ENCODE data around the gene PTPRZ1.
A peak's percentile ranks its signal among the peaks of the same experiment; 100 is the strongest.

The PTPRZ1 gene

DNA sequence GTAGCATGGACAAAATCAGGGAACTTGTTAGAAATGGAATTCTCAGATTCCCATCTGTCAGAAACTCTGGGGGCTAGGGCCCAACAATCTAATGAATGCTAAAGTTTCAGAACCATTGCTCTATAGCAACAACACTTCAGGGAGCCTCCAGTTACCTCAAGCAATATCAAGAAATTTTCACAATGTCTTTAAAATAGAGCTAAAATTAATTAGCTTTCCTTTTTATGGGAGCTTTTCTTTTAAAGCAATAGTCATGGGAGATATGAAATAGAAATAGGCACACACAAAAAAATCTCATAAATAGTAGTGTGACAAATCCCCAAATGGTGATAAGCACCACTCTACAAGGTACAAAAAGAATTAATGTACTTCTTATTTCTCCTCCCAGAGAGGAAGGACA is 190.2 kb downstream of the PTPRZ1 start:
- no peak for DNase-seq

DNA sequence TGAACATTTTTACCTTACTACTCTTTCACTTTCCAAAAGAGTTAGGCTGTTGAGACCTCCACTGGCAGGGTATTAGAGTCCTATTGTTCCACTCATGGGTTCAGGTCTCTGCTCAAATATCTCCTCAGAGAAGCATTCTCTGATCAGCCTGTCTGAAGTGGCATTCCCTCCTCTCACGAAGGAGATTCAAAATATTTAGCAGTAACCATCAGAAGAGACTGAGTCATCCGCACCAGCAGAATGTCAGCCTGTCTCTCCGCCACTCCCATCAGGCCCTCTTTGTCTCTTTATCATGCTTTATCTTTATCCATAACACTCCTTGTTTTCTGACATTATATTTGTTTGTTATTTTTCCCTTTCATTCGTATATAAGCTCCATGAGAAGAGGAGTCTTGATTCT is 192.0 kb downstream of the PTPRZ1 start:
- DNase-seq: no peak

DNA sequence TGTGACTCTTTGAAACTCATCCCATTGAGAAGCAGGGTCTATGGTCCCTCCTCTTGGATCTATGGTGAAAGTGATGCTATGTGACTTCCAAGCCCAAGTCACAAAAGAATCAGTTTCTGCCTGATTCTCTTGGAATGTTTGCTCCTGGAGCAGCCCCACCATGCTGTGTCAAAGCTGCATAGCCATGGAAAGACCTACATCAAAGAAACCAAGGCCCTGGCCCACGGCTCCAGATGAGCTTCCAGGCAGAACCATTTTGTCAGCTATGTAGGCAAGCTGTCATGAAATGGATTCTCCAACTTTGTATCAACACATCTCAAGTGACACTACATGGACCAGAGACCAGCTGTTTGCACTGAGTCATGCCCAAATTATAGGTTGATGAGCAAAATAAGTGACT is 194.1 kb downstream of the PTPRZ1 start:
- no peak for DNase-seq

DNA sequence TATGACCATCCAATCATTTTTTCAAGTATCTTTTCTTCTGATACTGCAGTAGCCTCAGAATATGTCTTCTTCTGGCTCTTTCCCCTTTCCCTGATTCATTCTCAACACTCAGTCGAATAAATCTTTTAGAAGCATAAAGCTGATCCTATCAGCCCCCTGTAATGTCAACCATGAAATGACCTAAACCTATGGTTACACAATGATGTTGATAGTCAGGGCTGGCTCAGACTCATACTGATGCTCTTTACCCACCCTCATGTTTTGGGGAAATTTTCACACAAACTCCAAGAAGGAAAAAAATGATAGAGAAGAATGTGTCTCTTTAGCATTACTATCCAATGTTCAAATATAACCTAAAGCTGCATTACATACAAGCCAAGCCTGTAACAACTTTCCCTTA is 195.1 kb downstream of the PTPRZ1 start:
- DNase-seq: no peak

DNA sequence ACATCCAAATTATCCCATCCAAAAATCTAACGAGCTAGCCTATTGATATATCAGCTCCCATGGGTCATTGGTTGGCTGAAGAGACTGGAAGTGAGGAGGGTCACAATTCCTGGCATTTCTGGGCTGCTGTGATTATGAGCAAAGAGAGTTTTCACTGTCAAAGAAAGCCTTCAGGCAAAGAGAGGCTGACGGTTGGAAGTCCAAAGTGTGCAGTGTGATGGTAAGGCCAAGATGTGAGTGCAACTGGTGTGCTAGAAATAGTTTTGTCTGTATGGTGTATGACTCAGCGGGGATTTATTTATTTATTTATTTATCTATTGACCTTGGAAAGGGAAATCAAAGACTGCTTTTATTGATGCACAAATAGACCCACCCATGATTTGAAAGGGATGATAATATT is 196.0 kb downstream of the PTPRZ1 start:
- DNase-seq: no peak

DNA sequence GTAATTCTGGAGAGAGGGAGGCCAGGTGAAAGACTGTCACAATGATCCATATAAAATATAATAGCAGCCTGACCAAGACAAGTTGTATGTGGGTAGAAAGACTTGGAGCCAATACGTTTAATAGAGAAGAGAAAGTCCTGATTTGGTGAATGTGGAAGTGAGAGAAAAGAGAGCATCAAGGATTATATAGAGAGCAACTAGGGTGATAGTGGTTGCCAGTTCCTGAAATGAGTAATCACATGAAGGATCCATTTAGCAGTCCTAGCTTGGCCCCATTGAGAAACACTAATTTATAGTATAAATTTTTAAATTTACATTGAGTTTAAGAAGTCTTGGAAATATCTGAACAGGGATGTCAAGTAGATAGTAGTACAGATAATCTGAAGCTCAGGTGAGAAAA is 197.1 kb downstream of the PTPRZ1 start:
- peak; percentile 0 for DNase-seq

GRCh38 chr7:122070834-122071233 is 197.9 kb downstream of the PTPRZ1 start:
- no peak for DNase-seq

GRCh38 chr7:122072272-122072671 is 199.3 kb downstream of the PTPRZ1 start:
- DNase-seq: no peak

DNA sequence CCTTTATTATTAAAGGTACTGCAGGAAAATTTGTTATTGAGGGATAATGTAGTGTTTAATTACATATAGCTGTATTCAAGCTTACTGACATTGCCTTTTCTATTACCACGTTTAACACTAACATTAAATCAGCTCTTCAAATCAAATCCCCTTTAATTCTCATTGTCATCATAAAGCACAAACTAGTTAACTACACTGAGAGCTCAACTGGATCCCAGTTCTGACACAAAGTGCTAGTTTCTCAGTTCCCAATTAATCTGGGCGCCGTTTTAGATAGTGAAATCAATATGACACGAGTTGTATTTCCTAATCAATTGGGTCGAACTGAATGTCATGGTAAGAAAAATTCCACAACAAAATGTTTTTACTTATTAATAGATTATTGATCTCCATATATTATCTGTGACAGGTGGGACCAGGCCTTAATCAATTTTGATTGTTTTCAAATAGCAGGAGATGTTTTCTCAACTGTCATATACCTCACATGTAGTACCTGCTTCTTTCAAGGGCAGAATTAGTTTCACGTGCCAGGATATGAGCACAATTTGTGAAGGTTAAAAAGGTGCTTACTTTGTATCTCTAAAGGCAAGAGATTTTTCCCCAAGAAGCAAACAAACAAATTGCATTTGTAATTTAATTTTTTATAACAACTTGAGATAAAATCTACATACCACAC is 200.1 kb downstream of the PTPRZ1 start:
- DNase-seq: no peak

DNA sequence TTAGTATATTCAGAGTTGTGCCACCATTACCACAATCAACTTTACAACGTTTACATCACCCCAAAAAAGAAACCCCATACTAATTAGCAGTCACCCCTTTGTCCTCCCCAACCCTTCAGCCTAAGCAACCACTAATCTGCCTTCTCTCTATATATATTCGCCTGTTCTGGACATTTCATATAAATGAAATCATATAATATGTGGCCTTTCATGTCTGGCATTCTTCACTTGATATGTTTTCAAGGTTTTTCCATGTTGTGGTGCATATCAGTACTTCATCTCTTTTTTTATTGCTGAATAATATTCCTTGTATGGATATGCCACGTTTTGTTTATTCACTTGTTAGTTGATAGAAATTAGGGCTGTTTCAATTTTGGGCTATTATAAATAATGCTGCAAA is 200.7 kb downstream of the PTPRZ1 start:
- DNase-seq: no peak

- no peak for DNase-seq
Observed at GRCh38 chr7:122082160-122082559, 209.2 kb downstream of the PTPRZ1 start.

- no peak for DNase-seq
Observed at GRCh38 chr7:122082670-122083069, 209.7 kb downstream of the PTPRZ1 start.

DNA sequence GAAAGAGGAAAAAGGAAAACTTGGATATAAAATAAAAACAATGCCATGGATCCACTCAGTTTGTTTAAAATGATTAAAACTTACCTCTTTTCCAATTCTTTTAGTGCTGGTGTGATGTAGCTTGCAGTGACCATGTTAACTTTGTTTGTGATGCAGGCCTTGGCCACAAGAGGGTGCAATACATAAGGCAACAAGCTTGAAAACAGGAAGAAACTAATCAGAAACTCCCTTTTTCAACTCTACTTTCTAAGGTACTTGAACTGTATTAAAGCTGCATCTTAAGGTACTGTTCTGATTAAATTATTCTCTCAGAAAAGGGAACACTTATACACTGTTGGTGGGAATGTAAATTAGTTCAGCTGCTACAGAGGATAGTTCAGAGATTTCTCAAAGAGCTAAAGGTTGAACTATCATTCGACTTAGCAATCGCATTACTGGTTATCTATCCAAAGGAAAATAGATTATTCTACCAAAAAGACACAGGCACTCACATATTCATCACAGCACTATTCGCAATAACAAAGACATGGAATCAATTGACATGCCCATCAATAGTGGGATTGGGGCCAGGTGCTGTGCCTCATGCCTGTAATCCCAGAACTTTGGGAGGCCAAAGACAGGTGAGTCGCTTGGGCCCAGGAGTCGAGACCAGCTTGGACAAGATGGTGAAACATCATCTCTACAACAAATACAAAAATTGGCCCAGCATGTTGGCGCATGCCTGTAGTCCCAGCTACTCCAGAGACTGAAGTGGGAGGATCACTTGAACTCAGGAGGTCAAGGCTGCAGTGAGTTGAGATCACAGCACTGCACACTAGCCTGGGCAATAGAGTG is 220.2 kb downstream of the PTPRZ1 start:
- DNase-seq: peak; percentile 68

- DNase-seq: no peak
Observed at GRCh38 chr7:122094549-122094948, 221.6 kb downstream of the PTPRZ1 start.

DNA sequence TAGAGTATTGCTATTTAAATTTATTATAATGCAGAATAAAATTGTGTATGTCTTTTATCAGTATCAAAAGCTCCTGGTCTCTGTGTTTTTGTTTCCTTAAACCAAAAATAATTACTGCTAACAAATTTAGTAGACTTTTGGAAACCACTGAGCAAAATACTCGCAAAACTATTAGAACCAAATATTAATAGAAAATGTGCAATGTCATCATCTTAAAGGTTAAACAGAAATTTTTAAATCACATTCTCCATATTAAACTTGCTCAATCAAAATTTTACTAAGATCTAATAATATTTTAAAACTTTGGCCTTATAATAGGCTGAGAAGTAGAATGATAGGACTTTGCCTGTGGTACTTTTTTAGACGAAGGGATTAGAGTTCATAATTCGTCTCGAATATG is 222.7 kb downstream of the PTPRZ1 start:
- no peak for DNase-seq

GRCh38 chr7:122100021-122100420 is 227.1 kb downstream of the PTPRZ1 start:
- DNase-seq: no peak

DNA sequence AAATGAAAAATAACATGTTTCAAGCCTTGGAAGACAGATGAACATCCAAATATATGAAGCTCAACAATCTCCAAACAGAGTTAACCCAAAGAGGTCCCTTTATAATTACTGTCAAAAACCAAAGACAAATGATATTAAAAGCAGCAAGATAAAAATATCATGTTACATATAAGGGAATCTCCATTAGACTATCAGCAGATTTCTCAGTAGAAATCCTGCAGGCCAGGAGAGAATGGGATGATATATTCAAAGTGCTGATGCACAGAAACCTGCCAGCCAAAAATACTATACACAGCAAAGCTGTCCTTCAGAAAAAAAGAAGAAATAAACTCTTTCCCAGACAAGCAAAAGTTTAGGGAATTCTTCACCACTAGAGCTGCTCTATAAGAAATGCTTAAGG is 230.1 kb downstream of the PTPRZ1 start:
- no peak for DNase-seq

All from MV-4-11 (cell line).